Cortex of kidney (tissue), 1 donor: ENCODE results near the gene SUSD4.
"Not testable (repeated sequence)": the region's sequence is repeated elsewhere in the genome, so short reads cannot be mapped to it uniquely, and the experiment has no call there.

Source experiments
- DNase-seq: peaks from one replicate; lab custom pipeline; 2025; lab: John Stamatoyannopoulos, UW

Gene SUSD4

DNA sequence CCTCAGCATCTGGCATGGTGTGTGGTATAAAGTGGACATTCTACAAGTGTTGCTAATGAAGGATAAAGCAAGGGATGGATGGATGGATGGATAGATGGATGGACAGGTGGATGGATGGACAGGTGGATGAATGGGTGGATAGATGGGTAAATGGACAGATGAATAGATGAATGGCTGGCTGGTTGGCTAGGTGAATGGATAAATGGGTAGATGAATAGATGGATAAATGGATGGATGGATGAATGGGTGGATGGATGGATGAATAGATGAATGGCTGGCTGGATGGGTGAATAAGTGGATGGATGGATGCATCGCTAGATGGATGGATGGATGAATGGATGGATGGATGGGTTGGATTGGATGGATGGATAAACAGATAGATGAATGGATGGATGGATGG lies 66.2 kb downstream of the SUSD4 start:
- no peak for DNase-seq

DNA sequence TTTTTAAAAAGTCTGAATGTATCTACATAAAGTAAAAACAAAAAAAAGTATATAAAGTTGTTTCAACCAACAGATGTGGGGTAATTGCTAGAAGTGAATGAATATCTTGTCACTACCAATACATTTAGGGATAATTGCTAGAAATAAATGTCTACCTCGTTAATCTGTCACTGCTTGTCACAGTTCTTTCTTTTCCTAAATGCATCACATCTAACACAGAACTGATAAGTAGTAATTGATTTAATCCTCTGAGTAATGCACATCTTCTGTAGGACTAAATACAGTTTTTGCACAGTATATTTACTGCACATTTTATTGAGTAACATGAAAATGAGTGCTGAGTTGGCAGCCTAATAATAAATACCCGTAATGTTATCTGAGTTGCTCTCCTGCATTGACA lies 72.2 kb downstream of the SUSD4 start:
- DNase-seq = no peak

DNA sequence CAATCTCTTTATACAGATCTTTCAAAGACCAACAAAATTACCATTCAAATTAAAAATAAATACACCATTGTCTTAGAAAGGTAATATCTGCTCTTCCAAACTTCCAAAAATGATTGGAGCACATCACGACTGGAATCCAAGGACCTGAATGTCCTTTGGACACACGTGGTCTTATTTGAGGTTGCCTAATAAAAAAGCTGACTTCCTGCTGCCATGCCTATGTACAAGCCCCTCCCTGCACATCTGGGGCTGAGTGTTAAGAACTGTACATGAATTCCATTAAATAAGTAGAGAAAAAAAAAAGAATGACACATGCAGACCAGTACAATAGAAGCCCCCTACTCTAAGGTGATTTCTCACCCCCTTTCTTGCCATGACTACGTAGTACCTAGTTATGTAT lies 73.6 kb downstream of the SUSD4 start:
- DNase-seq = no peak

GRCh38 chr1:223289621-223290020 lies 74.4 kb downstream of the SUSD4 start:
- no peak for DNase-seq

GRCh38 chr1:223288826-223289225 lies 75.2 kb downstream of the SUSD4 start:
- no peak for DNase-seq

- DNase-seq = no peak
These were observed 78.5 kb downstream of the SUSD4 start for GRCh38 chr1:223285452-223285851.

DNA sequence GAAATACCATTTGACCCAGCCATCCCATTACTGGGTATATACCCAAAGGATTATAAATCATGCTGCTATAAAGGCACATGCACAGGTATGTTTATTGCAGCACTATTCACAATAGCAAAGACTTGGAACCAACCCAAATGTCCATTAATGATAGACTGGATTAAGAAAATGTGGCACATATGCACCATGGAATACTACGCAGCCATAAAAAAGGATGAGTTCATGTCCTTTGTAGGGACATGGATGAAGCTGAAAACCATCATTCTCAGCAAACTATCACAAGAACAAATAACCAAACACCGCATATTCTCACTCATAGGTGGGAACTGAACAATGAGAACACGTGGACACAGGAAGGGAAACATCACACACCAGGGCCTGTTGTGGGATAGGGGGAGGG lies 80.3 kb downstream of the SUSD4 start:
- DNase-seq = not testable (repeated sequence)

- not testable (repeated sequence) for DNase-seq
These were observed 85.7 kb downstream of the SUSD4 start for GRCh38 chr1:223278311-223278710.

DNA sequence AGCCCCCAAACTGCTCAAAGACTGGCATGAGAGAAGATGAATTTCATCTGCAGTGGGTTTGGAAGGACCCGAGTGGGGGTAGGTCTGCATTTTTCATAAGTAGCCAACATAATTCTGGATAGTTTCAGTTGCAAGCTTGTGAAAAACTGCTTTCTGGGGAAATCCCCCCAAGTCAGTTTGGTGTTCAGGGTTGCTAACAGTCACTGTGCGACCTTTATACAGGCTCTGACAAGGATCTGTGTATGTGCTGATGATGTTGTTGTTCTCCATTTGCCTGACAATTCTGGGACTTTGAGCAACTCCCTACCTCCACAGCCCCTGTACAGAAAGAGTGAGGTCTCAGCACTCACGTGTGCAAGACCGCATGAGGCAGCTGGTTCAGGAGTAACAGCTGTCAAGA lies 87.9 kb downstream of the SUSD4 start:
- DNase-seq = no peak

GRCh38 chr1:223273511-223273910 lies 90.5 kb downstream of the SUSD4 start:
- DNase-seq = no peak

GRCh38 chr1:223271085-223271781 lies 92.7 kb downstream of the SUSD4 start:
- DNase-seq = no peak

- no peak for DNase-seq
These were observed 93.8 kb downstream of the SUSD4 start for GRCh38 chr1:223270155-223270554.

- DNase-seq = no peak
These were observed 95.0 kb downstream of the SUSD4 start for GRCh38 chr1:223269006-223269405.

GRCh38 chr1:223266632-223267172 lies 97.3 kb downstream of the SUSD4 start:
- no peak for DNase-seq

DNA sequence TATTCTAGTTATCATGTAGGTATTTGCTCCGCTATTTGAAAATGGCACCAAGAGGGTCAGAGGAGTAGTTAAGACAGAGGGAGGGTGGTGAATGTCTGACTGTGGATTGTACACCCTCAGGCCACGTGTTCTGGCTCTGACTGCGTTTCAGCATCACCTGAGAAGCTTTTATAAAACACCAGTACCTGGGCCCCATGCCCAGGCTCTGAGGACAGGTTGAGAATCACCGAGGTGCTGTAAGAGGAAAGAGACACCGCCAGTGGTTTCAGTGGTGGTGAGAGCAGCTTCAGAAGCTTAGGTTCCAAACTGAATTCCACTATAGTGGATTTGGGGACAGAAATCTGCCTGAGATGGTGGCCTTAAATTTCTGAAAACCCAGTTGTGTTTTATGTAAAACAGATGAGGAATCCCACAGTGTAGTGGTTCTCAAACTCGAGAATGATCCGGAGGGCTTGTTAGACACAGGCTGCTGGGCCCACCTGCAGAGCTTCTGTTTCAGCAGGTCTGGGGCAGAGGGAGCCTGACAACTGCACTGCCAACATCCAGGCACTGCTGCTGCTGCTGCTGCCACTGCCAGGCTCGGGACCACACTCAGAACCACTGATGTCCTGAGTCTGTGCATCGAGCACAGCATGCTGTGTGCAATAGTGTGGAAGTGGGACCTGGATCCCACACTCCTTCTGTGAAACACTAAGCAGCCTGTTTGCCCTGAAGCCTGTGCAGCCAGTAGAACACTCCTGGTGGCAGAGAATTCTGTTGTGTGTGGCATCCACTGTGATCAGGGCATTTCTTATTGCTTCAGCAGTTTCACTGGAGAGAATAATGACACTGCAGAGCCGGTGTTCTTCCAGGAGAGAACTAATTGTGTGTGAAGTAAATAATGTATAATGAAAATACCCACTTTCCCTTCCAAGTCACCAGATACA lies 98.7 kb downstream of the SUSD4 start:
- no peak for DNase-seq

DNA sequence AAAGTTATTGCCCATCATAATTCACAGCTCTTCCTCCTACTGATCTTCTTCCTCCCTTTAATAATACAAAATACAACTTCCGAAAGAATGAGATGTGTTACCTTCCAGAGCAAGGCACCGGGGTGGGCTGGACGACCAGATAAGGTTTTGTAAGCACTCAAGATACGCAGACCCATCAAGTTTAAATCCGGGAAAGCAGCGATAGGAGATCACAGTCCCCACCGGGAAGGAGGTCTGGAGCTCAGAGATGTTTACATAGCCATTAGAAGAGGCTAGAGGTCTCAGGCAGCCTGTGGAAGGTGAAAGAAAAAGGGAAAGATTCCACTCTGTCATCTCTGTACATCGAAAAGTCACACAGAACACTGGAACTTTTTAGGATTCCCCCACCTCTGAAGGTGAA lies 99.4 kb downstream of the SUSD4 start:
- no peak for DNase-seq

DNA sequence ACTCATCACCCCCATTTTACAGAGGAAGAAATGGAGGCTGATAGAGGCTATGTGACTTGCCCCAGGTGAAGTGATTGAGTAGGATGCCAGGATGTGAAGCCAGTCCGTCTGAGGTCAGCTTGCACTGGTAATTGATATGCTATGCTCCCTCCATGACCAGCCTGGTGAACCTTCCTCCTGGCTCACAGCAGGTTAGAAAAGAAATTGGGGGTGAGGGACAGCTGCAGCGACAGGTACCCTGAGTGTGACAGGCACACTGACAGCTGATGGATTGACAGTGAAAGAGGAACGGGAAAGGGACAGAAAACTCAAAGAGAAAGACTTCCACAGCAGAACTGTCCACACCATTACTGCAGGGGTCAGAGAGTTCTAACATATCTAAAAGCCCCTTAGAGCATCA lies 102.1 kb downstream of the SUSD4 start:
- DNase-seq = no peak

DNA sequence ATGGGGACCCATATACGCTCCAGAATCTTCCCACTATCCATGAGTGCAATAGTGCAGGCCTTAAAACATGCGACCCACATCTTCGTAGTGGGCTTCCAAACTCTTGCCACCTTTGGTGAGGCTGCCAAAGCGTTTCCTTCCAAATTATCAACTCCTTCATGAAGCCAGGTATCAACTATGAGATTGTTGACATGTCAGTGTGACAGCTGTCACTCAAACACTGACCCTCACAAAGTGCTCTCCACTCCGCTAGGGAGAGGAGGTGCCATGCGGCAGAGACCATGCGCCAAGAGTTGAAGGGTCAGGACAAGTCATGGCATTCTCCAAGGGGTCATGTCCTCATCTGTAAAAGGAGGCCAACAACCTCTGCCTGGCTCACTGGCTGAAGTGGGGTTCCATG lies 103.3 kb downstream of the SUSD4 start:
- no peak for DNase-seq

DNA sequence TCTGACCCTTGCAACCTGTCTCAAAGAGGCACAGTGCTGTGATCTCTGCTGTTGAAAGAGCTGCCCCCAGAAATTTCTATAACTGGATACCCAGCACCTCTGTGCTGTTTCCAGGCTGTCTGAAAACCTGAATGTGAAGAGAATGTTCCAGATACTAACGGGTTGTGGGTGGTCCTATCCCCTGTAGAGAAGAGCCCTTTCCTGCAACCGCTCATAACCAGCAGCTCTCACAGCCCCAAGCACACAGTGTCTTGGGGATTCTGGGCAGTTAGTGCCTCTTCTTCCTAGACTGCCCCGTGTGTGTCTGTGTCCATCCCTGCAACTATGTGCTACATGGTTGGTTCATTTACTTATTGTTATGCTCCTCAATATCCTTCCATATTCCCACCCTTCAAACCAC lies 104.5 kb downstream of the SUSD4 start:
- no peak for DNase-seq

DNA sequence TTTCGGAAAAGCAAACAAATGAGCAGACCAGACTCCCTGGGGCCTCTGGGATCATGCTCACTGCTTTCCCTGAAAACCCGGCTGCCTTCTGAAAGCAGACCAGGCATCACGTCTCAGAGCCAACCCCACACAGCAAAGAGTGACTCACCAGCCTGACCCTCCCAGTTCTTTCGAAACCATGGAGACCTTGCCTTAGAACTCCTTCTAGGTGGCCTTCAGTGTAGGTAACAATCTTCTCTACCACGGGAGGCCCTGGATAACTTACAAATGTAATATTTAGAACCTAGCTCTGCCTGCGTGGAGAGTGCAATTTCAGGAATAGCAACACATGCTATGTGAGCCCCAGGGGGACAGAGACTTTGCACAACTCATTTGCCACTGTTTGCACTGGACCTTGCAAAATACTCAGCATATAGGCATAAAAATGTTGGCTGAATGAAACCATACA lies 105.2 kb downstream of the SUSD4 start:
- DNase-seq = no peak

DNA sequence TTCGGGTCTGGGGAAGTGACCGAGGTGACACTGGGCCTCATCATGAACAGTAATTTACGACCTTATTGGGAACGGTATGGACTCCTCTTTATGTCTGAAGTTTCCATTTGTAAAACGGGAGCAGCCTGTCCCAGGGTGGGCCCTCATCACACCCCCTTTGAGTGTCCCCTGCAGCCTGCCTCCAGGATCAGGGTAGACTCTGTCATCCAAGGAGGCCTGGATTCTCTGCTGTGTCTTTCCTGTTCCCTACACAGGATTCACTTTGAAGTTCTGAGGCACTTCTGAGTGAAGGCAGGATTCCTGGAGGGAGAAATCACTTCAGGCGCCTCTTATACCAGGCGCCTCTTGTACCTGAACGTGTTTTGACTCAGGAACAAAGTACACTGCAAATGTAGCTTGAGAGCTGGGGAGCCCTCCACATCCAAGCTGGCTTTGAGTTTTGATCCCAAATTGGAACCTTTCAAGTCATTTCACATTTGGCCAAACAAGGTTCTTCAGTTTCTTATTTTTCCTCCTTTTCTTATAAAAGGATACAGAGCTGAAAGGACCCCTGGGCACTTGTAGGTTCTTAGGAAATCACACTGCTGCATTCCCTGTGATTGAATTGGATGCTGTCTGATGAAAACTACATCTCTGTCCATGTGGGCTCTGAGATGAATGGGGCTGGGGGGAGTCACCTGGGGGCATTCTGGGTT lies 106.0 kb downstream of the SUSD4 start:
- no peak for DNase-seq

- no peak for DNase-seq
These were observed 107.9 kb downstream of the SUSD4 start for GRCh38 chr1:223256034-223256433.
